ENCODE data around the gene TPSG1.
"Not testable (repeated sequence)": the region's sequence is repeated elsewhere in the genome, so short reads cannot be mapped to it uniquely, and the experiment has no call there.

Gene TPSG1

DNA sequence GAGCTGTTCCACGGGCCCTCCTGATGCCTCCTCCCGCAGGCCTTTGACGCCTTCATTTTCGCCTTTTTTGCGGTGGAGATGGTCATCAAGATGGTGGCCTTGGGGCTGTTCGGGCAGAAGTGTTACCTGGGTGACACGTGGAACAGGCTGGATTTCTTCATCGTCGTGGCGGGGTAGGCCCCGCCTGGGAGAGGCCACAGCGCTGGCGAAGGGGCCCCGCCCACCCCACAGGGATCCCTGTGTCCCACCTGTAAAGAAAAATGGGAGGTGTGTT lies 29.7 kb downstream of the TPSG1 start:
- no peak for DNase-seq (ENCODE audit: low read depth, low spot score)

DNA sequence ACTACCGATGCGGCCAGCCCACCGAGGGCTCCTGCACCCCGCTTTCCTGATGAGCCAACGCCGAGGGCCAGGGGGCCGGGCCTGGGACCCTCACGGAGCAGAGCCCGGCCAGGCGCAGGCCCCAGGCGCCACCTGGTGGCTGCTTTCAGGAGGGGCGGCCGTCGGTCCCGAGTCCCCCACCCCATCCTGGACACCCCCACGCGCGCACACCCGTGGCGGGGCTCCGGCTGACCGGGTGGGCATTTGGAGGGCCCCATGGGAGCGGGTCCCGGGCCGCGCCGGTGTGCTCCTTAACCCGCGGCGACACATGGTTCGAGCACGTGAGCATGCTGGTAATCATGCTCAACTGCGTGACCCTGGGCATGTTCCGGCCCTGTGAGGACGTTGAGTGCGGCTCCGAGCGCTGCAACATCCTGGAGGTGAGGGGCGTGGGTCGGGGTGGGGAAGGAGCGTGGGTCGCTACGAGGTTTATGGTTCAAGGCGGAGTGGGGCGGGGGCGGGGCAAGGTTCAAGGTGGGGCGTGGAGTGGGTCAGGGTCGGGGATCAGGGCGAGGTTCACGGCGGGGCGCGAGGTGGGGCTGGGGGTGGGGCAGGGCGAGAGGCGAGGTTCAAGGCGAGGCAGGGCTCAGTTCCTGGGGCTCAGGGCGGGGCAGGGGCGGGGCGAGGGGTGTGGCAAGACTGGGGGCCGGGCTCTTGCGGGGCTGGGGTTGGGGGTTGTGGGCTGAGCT lies 30.2 kb downstream of the TPSG1 start:
- no peak for DNase-seq (ENCODE audit: low read depth, low spot score)

DNA sequence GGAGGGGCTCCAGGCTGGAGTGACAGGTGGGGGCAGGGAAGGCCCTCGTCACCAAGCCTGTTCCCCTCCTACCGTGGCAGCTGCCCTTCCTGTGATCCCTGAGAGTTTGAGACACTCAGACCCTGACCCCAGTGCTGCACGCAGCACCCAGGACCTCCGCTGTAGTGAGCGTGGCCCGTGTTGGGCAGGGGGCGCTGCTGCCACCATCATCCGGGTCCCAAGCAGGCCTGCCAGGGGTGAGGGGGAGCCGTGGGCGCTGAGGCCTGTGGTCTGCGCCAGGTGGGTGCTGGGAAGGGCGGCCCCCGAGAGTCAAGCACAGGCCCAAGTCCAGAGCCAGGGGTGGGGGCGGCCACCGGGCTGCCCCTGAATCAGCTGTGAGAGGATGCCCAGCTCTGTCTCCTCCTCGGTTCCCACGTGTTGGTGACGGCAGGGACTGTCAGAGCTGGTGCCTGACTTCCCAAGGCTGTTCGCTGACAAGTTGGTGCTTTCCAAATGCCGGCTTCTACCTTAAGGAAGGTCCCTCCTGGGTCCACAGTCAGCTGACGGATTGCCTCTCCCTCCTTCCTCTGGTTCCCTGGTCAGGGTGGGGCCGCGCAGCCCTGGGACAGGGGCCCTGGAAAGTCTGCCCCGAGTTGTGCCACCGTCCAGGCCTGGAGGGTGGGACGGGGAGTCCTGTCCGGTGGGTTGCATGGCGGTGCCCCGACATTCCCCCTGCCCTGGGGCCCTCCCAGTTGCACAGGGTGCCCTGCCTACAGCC lies 31.1 kb downstream of the TPSG1 start:
- no peak for DNase-seq (ENCODE audit: low read depth, low spot score)

DNA sequence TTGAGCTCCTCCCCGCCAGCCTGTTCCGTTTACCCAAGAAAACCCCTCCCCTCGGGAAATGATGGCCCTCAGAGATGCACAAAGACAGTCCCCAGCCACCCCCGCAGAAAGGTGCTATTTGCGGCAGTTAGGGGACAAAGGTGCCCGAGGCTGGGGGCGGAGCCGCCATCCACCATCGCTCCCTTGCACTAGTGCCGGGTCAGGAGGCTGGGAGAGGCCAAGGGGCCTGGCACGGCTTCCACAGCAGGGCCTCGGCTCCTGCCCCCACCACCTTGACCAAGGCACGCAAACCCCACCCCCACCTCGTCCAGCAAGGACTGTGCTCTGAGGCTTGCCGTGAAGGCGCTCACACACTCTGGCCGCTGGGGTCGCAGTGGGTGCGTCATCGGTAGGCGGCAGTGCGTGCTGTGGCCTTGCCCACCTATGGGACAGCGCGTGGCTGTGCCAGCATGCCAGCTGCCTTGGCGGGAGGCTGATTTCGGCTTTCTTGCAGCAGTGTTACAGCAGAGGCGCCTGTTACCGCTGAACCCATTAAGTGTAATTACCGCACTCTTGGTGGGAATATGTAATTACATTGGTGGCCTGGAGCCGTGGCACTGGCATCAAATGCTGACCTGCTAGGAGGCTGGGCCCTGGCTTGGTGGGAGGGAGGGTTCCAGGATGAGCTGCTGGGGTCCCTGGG lies 31.8 kb downstream of the TPSG1 start:
- no peak for DNase-seq (ENCODE audit: low read depth, low spot score)

DNA sequence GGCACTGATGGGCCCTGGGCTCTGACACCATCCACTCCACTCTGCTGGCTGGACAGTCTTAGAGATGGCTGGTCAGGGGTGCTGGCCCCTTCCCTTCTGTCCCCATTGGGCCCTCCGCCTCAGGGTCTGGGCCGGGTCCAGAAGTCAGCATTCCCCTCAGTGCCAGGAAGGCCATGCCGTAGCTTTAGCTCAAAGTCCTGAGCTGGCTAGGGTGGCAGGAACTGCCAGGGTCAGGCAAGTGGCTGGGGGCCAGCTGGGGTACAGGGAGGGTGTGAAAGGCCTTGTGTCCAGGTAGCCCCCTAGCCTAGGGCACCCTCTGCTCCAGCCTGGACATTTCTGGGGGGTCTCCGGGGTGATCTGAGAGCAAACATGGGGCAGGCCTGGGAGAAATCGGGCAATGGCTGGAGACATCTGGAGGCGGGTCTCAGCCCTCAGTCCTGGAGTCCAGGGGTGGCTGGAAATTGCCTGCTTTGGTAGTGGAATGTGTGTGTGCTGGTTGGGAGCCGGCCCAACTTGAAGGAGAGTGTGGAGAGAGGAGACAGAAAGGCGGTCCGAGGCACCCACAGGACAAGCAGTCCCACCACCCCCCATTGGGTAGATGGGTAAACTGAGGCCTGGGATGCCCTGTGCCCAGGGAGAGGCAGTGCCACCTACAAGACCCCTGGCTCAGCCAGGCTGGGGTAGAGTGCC lies 32.5 kb downstream of the TPSG1 start:
- DNase-seq (ENCODE audit: low read depth, low spot score), result no peak

DNA sequence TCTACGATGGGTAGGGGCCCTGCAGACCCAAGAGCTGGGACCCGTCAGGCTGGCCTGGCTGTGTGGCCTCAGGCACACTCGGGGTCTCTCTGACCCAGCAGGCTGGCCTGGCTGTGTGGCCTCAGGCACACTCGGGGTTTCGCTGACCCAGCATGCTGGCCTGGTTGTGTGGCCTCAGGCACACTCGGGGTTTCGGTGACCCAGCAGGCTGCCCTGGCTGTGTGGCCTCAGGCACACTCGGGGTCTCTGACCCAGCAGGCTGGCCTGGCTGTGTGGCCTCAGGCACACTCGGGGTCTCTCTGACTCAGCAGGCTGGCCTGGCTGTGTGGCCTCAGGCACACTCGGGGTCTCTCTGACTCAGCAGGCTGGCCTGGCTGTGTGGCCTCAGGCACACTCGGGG lies 34.3 kb downstream of the TPSG1 start:
- not testable (repeated sequence) for DNase-seq (ENCODE audit: low read depth, low spot score)

DNA sequence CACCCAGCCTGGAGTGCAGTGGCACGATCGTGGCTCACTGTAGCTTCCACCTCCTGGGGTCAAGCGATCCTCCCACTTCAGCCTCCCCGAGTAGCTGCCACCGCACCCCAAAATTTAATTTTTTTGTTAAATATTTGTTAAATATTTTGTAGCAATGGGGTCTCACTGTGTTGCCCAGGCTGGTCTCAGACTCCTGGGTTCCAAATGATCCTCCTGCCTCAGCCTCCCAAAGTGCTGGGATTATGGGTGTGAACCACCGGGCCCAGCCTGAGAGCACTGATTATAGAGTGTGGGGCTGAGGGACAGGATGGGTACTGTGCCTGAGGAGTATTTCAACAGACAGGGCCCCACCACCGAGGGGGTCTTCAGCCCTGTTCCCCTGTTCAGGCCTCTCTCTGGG lies 35.6 kb downstream of the TPSG1 start:
- no peak for DNase-seq (ENCODE audit: low read depth, low spot score)

DNA sequence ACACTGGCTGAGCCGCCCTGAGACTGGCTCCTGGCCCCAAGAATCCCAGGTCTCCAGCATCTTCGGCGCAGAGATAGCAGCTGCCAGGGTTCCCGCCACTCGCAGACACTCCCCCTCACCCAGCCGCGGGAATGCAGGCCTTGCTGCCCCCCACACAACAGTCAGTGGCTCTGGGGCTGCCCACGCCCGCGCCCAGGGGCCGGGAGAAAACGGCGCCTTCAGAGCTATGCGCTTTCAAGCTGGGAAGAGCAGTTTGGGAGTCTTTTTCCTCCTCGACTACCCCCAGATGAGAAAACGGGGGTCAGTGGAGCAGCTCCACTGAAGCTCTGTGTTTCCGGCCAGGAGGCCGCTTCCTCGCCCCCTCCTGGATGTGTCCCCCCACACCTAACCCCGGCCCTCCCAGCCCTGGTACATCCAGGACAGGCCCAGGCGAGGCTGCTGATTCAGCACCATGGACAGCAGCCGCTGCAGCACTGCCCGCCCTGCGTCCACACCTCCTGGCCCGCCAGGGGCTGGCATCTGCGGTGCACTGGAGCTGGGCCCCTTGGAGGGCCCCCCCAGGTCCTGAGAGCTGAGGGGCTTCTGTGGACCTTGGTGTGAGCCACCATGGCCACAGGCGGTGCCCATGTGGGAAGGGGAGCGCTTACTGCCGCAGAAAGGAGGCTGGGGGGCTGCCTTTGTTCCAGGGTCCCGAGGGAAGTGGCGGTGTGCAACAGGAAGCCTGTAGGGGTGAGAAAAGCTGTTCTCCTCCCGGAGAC lies 36.5 kb downstream of the TPSG1 start:
- DNase-seq (ENCODE audit: low read depth, low spot score), result no peak

DNA sequence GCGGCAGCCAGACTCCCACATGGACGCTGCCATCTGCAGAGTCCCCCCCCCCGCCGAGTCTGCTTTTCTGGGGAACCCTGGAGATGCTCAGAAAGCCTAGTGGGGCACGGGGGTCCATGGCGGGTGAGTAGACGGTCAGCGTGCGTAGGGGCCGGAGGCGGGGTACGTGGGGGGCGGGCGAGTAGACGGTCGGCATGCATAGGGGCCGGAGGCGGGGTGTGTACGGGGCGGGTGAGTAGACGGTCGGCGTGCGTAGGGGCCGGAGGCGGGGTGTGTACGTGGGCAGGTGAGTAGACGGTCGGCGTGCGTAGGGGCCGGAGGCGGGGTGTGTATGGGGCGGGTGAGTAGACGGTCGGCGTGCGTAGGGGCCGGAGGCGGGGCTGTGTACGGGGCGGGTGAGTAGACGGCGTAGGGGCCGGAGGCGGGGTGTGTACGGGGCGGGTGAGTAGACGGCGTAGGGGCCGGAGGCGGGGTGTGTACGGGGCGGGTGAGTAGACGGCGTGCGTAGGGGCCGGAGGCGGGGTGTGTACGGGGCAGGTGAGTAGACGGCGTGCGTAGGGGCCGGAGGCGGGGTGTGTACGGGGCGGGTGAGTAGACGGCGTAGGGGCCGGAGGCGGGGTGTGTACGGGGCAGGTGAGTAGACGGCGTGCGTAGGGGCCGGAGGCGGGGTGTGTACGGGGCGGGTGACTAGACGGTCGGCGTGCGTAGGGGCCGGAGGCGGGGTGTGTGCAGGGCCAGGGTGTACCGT lies 39.4 kb downstream of the TPSG1 start:
- not testable (repeated sequence) for DNase-seq (ENCODE audit: low read depth, low spot score)

DNA sequence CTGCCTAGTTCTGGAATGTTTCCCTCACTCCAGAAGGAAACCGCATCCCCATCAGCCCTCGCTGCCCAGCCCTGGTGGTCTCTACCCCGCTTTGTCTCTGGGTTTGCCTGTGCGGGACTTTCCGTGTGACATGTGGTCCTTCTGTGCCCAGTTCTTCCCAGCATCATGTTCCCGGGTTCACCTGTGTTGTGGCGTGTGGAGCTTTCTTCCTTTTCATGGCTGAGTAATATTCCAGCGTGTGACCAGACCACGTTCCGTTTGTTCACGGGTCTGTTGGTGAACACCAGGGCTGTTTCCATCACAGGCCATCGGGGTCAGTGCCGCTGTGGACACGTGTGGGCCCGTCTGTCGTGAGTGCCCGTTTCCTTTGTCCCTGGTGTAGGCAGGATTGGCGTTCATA lies 40.1 kb downstream of the TPSG1 start:
- DNase-seq (ENCODE audit: low read depth, low spot score), result no peak

DNA sequence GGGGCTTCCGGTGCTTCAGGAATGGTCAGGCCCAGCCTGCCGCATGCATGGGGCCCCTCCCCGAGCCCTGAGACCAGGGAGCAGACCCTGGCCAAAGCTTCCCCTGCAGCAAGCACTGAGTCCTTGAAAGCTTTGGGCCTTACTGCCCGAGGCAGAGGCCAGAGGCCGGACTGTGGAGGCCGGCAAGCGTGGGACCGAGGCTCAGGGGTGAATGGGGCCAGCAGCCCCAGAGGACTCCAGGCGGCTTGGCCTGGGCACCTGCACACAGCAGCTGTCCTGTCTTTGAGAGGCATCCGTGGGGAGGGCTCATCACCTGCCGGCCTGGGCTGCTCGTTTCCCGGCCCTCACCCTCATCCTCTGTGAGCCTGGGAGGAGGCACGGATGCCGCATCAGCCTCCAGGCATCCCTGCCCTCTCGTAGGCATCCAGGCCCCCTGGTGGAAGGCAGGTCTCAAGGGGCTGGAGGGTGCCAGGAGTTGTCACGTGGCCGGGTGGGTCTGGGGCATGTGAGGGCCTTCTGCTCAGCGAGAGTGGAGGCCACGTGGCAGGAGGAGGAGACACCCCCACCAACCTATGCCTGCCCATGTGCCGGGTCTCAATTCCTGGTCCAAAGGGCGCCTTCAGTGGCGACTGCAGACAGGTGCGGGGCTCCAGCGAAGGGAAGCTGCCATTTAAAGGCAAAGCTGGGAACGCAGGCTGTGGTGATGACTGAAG lies 40.8 kb downstream of the TPSG1 start:
- no peak for DNase-seq (ENCODE audit: low read depth, low spot score)

DNA sequence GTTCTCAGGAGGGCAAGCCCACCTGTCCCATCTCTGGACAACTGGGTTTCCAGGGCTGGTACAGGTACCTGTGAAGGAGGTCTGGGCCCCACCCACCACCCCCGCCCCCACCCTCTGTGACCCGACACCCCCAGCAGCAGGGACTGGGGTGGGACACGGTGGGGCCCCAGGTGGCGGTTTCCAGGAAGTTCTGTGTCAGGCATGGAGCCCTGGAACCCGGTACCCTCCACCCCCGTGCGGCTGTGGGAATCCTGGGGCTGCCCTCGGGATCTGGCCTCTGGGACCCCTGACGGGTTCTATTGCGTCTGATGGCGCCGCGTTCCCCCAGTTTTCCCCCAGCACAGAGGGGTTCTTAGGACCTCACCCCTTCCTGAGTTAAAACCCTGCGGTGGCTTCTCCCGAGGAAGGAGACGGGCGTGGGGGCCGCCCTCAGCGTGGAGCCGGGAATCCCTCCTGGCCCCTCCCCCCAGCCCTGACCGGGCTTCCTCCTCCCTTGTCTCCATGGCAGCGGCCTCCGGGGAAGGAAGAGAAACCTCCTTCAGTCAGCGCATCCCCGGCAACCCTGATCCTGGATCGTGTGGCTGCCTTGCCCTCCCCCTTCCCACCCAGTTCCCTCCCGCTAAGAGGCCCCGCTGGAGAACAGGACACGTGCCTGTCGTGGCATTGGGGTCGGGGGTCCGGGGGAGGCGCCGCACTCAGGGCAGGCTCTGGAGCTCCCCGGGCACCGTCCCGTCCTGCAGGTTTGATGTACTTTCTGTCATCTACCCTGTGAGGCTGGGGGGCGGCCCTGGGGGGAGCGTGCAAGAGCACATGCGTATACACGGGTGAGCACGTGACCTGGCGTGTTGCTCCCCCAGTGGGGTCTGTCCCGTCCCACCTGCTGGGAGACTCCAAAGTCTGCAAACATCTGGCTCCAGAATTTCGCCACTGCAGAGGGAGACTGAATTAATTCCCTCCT lies 41.8 kb downstream of the TPSG1 start:
- no peak for DNase-seq (ENCODE audit: low read depth, low spot score)

DNA sequence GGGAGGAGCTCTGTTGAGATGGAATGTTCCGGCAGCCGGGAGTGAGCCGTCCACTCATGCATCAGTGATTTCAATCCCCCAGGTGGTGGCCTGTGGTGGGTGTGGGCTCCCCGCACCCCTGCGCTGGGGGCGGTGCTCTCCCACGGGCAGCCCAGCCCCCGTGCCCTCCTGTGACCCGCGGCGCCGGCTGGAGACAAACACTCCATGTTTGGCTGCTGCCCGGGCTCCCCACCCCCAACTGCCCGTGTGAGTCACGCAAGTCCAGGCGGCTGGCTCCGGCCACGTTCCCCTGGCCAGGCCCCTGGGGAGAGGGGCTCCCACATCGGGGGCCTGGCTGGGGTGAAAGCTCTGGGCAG lies 42.8 kb downstream of the TPSG1 start:
- DNase-seq (ENCODE audit: low read depth, low spot score), result no peak

DNA sequence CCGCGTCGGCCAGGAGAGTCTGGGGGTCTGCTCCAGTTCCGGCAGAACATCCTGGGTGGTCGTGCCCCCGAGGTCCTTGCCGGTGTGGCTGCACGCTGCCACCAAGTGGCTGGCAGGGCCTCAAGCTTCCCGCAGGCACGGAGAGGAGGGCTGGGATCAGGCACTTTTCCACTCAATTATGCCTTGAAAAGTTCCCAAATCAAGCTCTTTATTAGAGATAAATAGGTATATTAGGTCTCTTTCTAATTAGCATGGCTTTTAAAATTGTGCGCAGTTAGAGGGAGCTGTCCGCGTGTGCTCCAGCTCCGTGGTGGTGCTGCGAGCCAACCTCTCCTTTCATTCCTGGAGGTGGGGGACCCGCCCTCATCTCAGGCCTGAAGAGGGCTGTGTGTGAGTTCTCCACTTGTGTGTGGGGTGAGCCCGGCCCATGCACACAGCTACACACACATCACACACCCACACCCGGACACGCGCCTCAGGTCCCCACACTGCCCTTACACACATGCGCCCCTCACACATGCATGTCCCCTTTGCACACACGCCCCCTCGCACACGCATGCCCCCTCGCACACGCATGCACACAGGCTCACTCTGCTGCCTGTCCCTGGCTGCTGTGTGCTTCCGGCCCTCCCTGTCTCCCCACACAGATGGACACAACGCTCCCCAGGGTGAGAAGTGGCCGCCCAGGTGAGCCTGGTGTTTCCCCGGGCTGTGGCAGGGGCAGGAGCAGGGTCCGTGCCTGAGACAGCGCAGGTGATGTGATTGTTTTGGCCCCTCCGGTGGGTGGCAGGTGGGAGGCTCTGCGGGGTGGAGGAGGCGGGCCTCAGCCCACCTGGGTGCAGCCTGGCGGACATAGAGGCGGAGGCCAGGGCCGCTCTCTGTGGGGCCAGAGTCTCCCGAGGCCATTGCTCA lies 43.4 kb downstream of the TPSG1 start:
- DNase-seq (ENCODE audit: low read depth, low spot score), result no peak

DNA sequence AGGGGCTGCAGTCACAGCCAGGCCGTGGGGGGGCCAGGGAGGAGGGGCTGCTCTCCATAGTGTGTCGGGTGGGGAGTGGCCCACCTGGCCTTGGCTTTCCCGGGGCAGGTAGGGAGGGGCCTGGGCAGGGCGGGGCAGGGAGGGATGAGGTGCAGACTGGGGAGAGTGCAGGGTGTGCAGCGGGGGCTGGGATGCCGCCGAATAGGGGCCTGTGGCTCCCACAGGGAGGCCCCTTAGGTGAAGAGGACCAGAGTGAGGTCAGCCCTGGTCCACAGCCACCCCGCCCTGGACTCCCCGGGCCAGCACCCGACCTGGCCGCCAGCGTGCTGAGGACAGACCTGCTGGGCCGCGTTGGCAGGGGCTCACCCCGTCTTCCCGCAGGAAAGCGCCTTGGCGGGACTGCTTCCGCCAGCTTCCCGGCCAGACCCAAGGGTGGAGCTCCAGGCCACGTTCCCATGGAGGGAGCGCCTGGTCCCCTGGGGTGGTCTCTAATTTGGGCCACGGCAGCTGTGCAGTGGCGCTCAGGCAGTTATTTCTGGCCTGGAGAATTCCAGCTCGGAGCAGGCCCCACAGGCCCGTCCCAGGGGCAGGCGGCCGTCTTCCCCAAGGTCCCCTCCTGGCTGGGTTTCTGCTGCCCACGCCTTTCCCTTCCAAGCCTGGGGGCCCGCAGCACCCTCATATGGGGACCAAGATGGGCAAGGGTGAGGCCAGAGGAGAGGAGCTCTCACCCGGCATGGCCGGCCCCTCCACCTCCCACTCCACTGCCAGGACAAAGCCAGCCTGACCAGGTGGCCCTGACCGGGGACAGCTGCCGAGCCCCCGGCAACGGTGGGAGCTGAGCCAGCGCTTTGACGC lies 44.3 kb downstream of the TPSG1 start:
- no peak for DNase-seq (ENCODE audit: low read depth, low spot score)

DNA sequence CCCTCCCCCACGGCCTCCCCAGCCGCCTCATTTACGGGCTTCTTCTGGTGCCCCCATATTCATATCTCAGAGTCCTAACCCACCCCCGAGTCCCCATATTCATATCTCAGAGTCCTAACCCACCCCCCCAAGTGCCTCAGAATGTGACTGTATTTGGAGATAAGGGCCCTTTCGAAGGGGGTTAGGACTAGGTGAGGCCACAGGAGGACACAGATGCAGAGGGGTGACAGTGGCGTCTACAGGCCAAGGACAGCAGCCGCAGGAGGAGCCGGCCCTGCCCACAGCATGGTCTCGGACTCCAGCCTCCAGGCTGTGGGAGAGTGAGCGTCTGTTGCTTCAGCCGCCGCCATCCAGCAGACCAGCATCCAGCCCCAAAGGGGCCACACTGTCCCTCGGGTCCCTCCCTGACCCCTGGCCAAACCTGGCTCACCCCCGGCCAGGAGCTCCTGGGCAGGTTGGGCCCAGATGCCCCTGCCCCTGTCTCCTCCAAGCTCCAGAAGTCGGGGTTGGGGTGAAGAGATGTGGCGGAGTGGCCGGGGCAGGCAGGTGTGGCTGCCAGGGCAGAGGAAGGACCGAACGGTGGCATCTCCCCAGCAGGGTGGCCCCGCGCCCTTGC lies 46.7 kb downstream of the TPSG1 start:
- no peak for DNase-seq (ENCODE audit: low read depth, low spot score)

DNA sequence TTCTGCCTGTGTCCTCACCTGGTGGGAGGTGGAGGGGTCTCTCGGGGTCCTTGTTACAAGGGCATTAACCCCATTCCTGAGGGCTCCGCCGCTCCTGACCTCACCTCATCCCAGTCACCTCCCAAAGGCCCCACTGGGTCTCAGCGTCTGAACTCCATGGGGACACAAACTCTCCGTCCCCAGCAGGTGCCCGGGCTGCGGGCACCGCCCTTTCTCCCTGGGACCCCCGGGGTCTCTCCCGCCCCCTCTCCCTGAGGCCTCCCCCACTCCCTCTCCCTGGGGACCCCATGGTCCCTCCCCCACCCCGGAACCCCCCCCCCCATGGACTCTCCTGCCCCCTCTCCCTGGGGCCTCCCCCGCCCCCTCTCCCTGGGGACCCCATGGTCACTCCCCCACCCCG lies 47.3 kb downstream of the TPSG1 start:
- no peak for DNase-seq (ENCODE audit: low read depth, low spot score)
